Gastrocnemius medialis (tissue), 4 donors: ENCODE data around the gene LILRA5. TPM values are rescaled to one million over a fixed set of nuclear protein-coding genes. Genes with fewer than 3 reads are reported as not detected.

Experiments used
- microRNA-seq, 2 donors: library from miRNA; unstranded; fragments of <30 nt; microRNA quantifications; one replicate each; pipeline ENCODE4, GENCODE V29; 2016; ENCODE audit warnings: borderline replicate concordance in 2 of 2
- total RNA-seq, 4 donors: library from RNA; depleted of rRNA; stranded (reverse); fragments of >200 nt; gene quantifications; one replicate each; pipeline versions ENCODE4 v1.1.0 to v1.2.3, GENCODE V29; 2016

Gene LILRA5
- total RNA-seq, 4 donors from 2014 or later = 0.98 to 2.4 (median 1.1) TPM; not detected in 1

Small RNA genes lying within 50 kb of the gene (microRNA-seq; reads per million reads assigned to microRNA genes)
- gene MIR4752 = 0 reads per million in 2 donors

Other genes with a start within 250 kb of the LILRA5 start
- not detected for gene VSTM1, start 249.3 kb downstream of the LILRA5 start, total RNA-seq
- not detected for gene TARM1, start 231.8 kb downstream of the LILRA5 start, total RNA-seq
- 1 to 10 TPM in 1 of 4 donors, under 1 TPM in 2, not detected in 1; 0.29 to 3.0 (median 0.69) TPM for gene OSCAR, start 212.4 kb downstream of the LILRA5 start, total RNA-seq
- gene NDUFA3, start 210.3 kb downstream of the LILRA5 start, total RNA-seq = 10 to 100 TPM; 29.5 to 84.9 (median 60.6) TPM
- gene TFPT, start 197.5 kb downstream of the LILRA5 start, total RNA-seq = 10 to 100 TPM in 3 of 4 donors, 1 to 10 TPM in 1; 7.5 to 18.1 (median 17.5) TPM
- gene PRPF31, start 197.4 kb downstream of the LILRA5 start, total RNA-seq = 10 to 100 TPM; 26.6 to 39.4 (median 37.2) TPM
- 10 to 100 TPM in 2 of 4 donors, 1 to 10 TPM in 2; 5.1 to 14.0 (median 10.2) TPM for gene CNOT3, start 175.4 kb downstream of the LILRA5 start, total RNA-seq
- gene LENG1, start 153.4 kb downstream of the LILRA5 start, total RNA-seq = 10 to 100 TPM in 3 of 4 donors, 1 to 10 TPM in 1; 6.5 to 14.2 (median 11.9) TPM
- 1 to 10 TPM in 1 of 4 donors, under 1 TPM in 1, not detected in 2; 0.87 to 1.6 TPM for gene TMC4, start 140.0 kb downstream of the LILRA5 start, total RNA-seq
- 10 to 100 TPM; 11.6 to 36.4 (median 19.3) TPM for gene MBOAT7, start 123.6 kb downstream of the LILRA5 start, total RNA-seq
- gene TSEN34, start 121.9 kb downstream of the LILRA5 start, total RNA-seq = 10 to 100 TPM; 40.9 to 48.9 (median 43.9) TPM
- gene RPS9, start 112.3 kb downstream of the LILRA5 start, total RNA-seq = 1,000 to 10,000 TPM; 1,002 to 1,381 (median 1,253) TPM
- gene LILRB3, start 90.2 kb downstream of the LILRA5 start, total RNA-seq = 1 to 10 TPM in 2 of 4 donors, under 1 TPM in 1, not detected in 1; 0.51 to 7.1 (median 3.6) TPM
- gene LILRA6, start 70.4 kb downstream of the LILRA5 start, total RNA-seq = 1 to 10 TPM in 1 of 4 donors, under 1 TPM in 2, not detected in 1; 0.19 to 1.1 (median 0.52) TPM
- 1 to 10 TPM in 3 of 4 donors, under 1 TPM in 1; 0.70 to 5.9 (median 3.3) TPM for gene LILRB5, start 55.9 kb downstream of the LILRA5 start, total RNA-seq
- gene LILRB2, start 32.1 kb downstream of the LILRA5 start, total RNA-seq = 1 to 10 TPM in 3 of 4 donors, under 1 TPM in 1; 0.61 to 1.3 (median 1.2) TPM
- not detected for gene LILRA4, start 26.0 kb upstream of the LILRA5 start, total RNA-seq
- gene LAIR1, start 51.8 kb upstream of the LILRA5 start, total RNA-seq = 1 to 10 TPM in 3 of 4 donors, under 1 TPM in 1; 0.12 to 3.5 (median 2.9) TPM
- under 1 TPM in 1 of 4 donors, not detected in 3; 0.41 TPM for gene TTYH1, start 102.3 kb upstream of the LILRA5 start, total RNA-seq
- gene LENG8, start 136.0 kb upstream of the LILRA5 start, total RNA-seq = 10 to 100 TPM in 3 of 4 donors, 1 to 10 TPM in 1; 9.9 to 49.5 (median 15.5) TPM
- gene LENG9, start 150.6 kb upstream of the LILRA5 start, total RNA-seq = 1 to 10 TPM; 1.5 to 4.9 (median 3.4) TPM
- 1 to 10 TPM in 2 of 4 donors, under 1 TPM in 1, not detected in 1; 0.83 to 4.6 (median 4.2) TPM for gene CDC42EP5, start 160.1 kb upstream of the LILRA5 start, total RNA-seq
- not detected for gene LAIR2, start 189.7 kb upstream of the LILRA5 start, total RNA-seq